Neural progenitor cell (in vitro differentiated cells): ENCODE results near the gene ZSCAN21.

Experiments used
- EZH2phosphoT487 ChIP-seq: fragments of 200-600 bp; sonication (generic); IDR thresholded peaks from 2 replicates; pipeline ENCODE4 v1.6.1; 2017; ENCODE audit warnings: antibody characterized with exemption
- TF ChIP-seq, protein P1 (sequence below): fragments of 200-600 bp; sonication (generic); IDR thresholded peaks from 2 replicates; pipeline ENCODE4 v1.5.1; 2017; ENCODE audit warnings: antibody characterized with exemption, mild to moderate bottlenecking

DNA sequence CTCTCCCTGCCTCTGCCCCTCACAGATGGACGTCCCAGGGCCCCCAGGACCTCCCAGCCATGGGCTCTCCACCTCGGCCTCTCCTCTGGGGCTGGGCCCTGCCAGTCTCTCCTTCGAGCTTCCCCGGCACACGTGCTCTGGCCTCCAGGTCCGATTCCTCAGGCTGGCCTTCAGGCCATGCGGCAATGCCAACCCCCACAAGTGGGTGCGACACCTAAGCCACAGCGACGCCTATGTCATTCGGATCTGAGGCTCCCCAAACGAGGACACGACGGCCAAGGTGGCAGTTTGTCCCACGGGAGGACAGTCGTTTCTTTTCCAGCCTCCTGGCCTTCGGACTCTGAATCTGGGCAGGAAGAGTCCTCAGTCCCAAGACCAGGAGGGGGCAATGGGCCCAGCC is 57.1 kb downstream of the ZSCAN21 start:
- no peak for TF ChIP-seq EZH2phosphoT487
- TF ChIP-seq, protein P1, sequence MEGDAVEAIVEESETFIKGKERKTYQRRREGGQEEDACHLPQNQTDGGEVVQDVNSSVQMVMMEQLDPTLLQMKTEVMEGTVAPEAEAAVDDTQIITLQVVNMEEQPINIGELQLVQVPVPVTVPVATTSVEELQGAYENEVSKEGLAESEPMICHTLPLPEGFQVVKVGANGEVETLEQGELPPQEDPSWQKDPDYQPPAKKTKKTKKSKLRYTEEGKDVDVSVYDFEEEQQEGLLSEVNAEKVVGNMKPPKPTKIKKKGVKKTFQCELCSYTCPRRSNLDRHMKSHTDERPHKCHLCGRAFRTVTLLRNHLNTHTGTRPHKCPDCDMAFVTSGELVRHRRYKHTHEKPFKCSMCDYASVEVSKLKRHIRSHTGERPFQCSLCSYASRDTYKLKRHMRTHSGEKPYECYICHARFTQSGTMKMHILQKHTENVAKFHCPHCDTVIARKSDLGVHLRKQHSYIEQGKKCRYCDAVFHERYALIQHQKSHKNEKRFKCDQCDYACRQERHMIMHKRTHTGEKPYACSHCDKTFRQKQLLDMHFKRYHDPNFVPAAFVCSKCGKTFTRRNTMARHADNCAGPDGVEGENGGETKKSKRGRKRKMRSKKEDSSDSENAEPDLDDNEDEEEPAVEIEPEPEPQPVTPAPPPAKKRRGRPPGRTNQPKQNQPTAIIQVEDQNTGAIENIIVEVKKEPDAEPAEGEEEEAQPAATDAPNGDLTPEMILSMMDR: no peak
